K562 (cell line): ENCODE results near the gene NXF1. TPM values are rescaled to one million over a fixed set of nuclear protein-coding genes. Genes with fewer than 3 reads are reported as not detected.

Experiments
- ATAC-seq: fragments of 200-7000 bp; cut with Tn5 transposase; 3 replicates; pipeline ENCODE4 v1.9.1; 2020; ENCODE audit warnings: moderate library complexity
- BruUV-seq: library from RNA; stranded (reverse); fragments of 400-500 nt; replicated peaks from 2 replicates; lab custom pipeline; 2021; lab: Mats Ljungman, UMichigan
- CTCF ChIA-PET: fragments of 300-600 bp; formaldehyde crosslinking; extraction: SDS; loops from one replicate; lab custom pipeline; 2021; ENCODE audit warnings: low intra/inter-chr PET ratio; lab: Yijun Ruan, JAX
- POLR2A ChIA-PET: fragments of 300-600, 350-650 bp; sonication (Branson Sonifier 250); formaldehyde crosslinking; extraction: SDS; loops from one replicate; lab custom pipeline; 2021; ENCODE audit warnings: antibody characterized with exemption, inconsistent platforms; lab: Yijun Ruan, JAX
- DNase-seq, 4 experiments: peaks; one replicate each; pipeline versions ENCODE4 v3.0.0 to v3.0.0-alpha.2; 2011 to 2018; ENCODE audit warnings: low spot score in 3 of 4, mixed read lengths in 3 of 4; ENCODE audit errors: extremely low read depth in 1 of 4
- FAIRE-seq: peaks from 2 replicates; lab custom pipeline; 2011; peaks lifted over from hg19 to GRCh38; lab: Jason Lieb, UNC
- H2AFZ ChIP-seq: 2 replicates; pipeline ENCODE4 v1.6.0; 2011; ENCODE audit warnings: low read depth, low read length, control low read depth, inconsistent platforms
- H3K27ac ChIP-seq: fragments of 200-600 bp; 3 replicates; pipeline ENCODE4 v1.8.0; 2011; ENCODE audit warnings: low read depth, mild to moderate bottlenecking, control low read depth, inconsistent platforms, low read length, moderate library complexity, mixed read lengths; ENCODE audit errors: extremely low read depth
- H3K27me3 ChIP-seq, 2 experiments: fragments of 300-600 bp in 1 of 2; 2 replicates in 1 of 2; 3 replicates in 1 of 2; pipeline versions ENCODE4 v1.6.0 to v1.8.0; 2011; ENCODE audit warnings: inconsistent platforms in 2 of 2, low read length in 2 of 2, mild to moderate bottlenecking in 1 of 2, mixed read lengths in 1 of 2, moderate library complexity in 1 of 2; ENCODE audit not compliant: control insufficient read depth in 2 of 2, insufficient read depth in 2 of 2
- H3K36me3 ChIP-seq: fragments of 300-600 bp; 3 replicates; pipeline ENCODE4 v1.8.0; 2011; ENCODE audit warnings: mild to moderate bottlenecking, low read length, inconsistent platforms; ENCODE audit not compliant: control insufficient read depth, insufficient read depth
- H3K4me1 ChIP-seq, 2 experiments: fragments of 200-600 bp in 1 of 2; replicated peaks in 1 of 2; 2 replicates in 1 of 2; 3 replicates in 1 of 2; pipeline versions ENCODE4 v1.5.1 to v1.8.0; 2011; ENCODE audit warnings: inconsistent platforms in 2 of 2, low read length in 2 of 2, mild to moderate bottlenecking in 1 of 2, mixed read lengths in 1 of 2, moderate library complexity in 1 of 2; ENCODE audit not compliant: control insufficient read depth in 2 of 2, insufficient read depth in 2 of 2
- H3K4me2 ChIP-seq: 2 replicates; pipeline ENCODE4 v1.6.1; 2011; ENCODE audit warnings: low read length, control low read depth, inconsistent platforms, mixed read lengths; ENCODE audit not compliant: insufficient read depth
- H3K4me3 ChIP-seq: fragments of 200-600 bp; sonication (generic), shearing (Covaris generic); 2 replicates; pipeline ENCODE4 v1.5.1; 2016; ENCODE audit warnings: control low read depth, inconsistent platforms
- H3K79me2 ChIP-seq: fragments of 200-600 bp; 3 replicates; pipeline ENCODE4 v1.8.0; 2011; ENCODE audit warnings: low read length, inconsistent platforms; ENCODE audit not compliant: control insufficient read depth, insufficient read depth
- H3K9ac ChIP-seq, 2 experiments: 2 replicates each; pipeline versions ENCODE4 v1.6.0 to v1.6.1; 2011; ENCODE audit warnings: low read depth in 2 of 2, low read length in 2 of 2, control low read depth in 1 of 2, inconsistent platforms in 1 of 2, mild to moderate bottlenecking in 1 of 2, mixed read lengths in 1 of 2; ENCODE audit not compliant: insufficient read depth in 1 of 2
- H3K9me1 ChIP-seq: one replicate; pipeline ENCODE4 v1.6.0; 2011; ENCODE audit warnings: inconsistent platforms, mild to moderate bottlenecking, low read length, moderate library complexity; ENCODE audit not compliant: control insufficient read depth, insufficient read depth
- H3K9me3 ChIP-seq: replicated peaks from 2 replicates; pipeline ENCODE4 v1.5.1; 2011; ENCODE audit warnings: low read depth, low read length, inconsistent platforms; ENCODE audit not compliant: control insufficient read depth, insufficient read depth
- H4K20me1 ChIP-seq: replicated peaks from 2 replicates; pipeline ENCODE4 v1.6.1; 2011; ENCODE audit warnings: low read length, inconsistent platforms, mixed read lengths; ENCODE audit not compliant: control insufficient read depth, insufficient read depth
- CBX2 ChIP-seq: fragments of 200-600 bp; sonication (generic); IDR thresholded peaks from one replicate; pipeline ENCODE4 v1.6.1; 2012; ENCODE audit warnings: mild to moderate bottlenecking, low read length, inconsistent platforms; ENCODE audit not compliant: insufficient read depth, poor library complexity, severe bottlenecking
- ELF2 ChIP-seq: fragments of 250-450 bp; sonication (Bioruptor Pico); IDR thresholded peaks from 2 replicates; pipeline ENCODE4 v1.5.0; 2021; ENCODE audit warnings: mild to moderate bottlenecking
- FOXA3 ChIP-seq, 2 experiments: fragments of 450-650 bp in 1 of 2; sonication (generic) in 1 of 2; formaldehyde crosslinking; IDR thresholded peaks in 1 of 2; conservative IDR thresholded peaks in 1 of 2; 2 replicates each; pipeline versions ENCODE4 v1.4.0 to v1.8.0; 2020 to 2022; ENCODE audit warnings: mild to moderate bottlenecking in 2 of 2, missing genetic modification reagents in 1 of 2
- HLTF ChIP-seq: fragments of 450-650 bp; IDR thresholded peaks from 2 replicates; pipeline ENCODE4 v1.6.1; 2016
- KDM1A ChIP-seq, 2 experiments: fragments of 450-650 bp; IDR thresholded peaks; 2 replicates each; pipeline ENCODE4 v1.6.1; 2016; ENCODE audit warnings: mild to moderate bottlenecking in 2 of 2
- NR2C2 ChIP-seq, 2 experiments: fragments of 200-800 bp in 1 of 2; sonication (Bioruptor generic) in 1 of 2; sonication (generic) in 1 of 2; formaldehyde crosslinking in 1 of 2; IDR thresholded peaks; 2 replicates each; pipeline versions ENCODE4 v1.6.1 to v1.8.0; 2016 to 2022; ENCODE audit warnings: mild to moderate bottlenecking in 1 of 2, missing compliant biosample characterization in 1 of 2, missing genetic modification characterization in 1 of 2, missing genetic modification reagents in 1 of 2
- TCF15 ChIP-seq: fragments of 250-450 bp; sonication (Bioruptor Pico); IDR thresholded peaks from 2 replicates; pipeline ENCODE4 v1.8.0; 2022; ENCODE audit warnings: moderate library complexity, mild to moderate bottlenecking, inconsistent platforms
- TCF7 ChIP-seq: sonication (generic); IDR thresholded peaks from 2 replicates; pipeline ENCODE4 v1.6.1; 2016; ENCODE audit warnings: antibody characterized with exemption, borderline replicate concordance
- TEAD4 ChIP-seq, 2 experiments: sonication (generic) in 1 of 2; formaldehyde crosslinking in 1 of 2; IDR thresholded peaks; 2 replicates each; pipeline versions ENCODE4 v1.6.1 to v1.8.0; 2012 to 2022; ENCODE audit warnings: borderline replicate concordance in 1 of 2, inconsistent platforms in 1 of 2, low read length in 1 of 2, mild to moderate bottlenecking in 1 of 2, missing genetic modification reagents in 1 of 2
- THRAP3 ChIP-seq: fragments of 450-650 bp; IDR thresholded peaks from 2 replicates; pipeline ENCODE4 v1.6.1; 2016; ENCODE audit warnings: mild to moderate bottlenecking, inconsistent platforms, borderline replicate concordance
- YY1 ChIP-seq, 3 experiments: IDR thresholded peaks; 2 replicates each; pipeline ENCODE4 v1.6.1; 2011; ENCODE audit warnings: low read length in 2 of 3, mild to moderate bottlenecking in 2 of 3, moderate library complexity in 2 of 3, borderline replicate concordance in 1 of 3, control low read depth in 1 of 3, low read depth in 1 of 3; ENCODE audit not compliant: insufficient read depth in 3 of 3, insufficient replicate concordance in 2 of 3, control insufficient read depth in 1 of 3, insufficient read length in 1 of 3; ENCODE audit errors: extremely low read depth in 1 of 3
- ZBTB49 ChIP-seq: sonication (generic); formaldehyde crosslinking; IDR thresholded peaks from 2 replicates; pipeline ENCODE4 v1.8.0; 2022; ENCODE audit warnings: missing genetic modification reagents, mild to moderate bottlenecking, borderline replicate concordance
- ZNF12 ChIP-seq: sonication (generic); formaldehyde crosslinking; IDR thresholded peaks from 2 replicates; pipeline ENCODE4 v1.4.0; 2020; ENCODE audit warnings: mild to moderate bottlenecking, missing genetic modification reagents
- ZNF436 ChIP-seq: fragments of 250-450, 450-650 bp; sonication (Bioruptor Pico); formaldehyde crosslinking; IDR thresholded peaks from 2 replicates; pipeline ENCODE4 v1.7.0; 2020; ENCODE audit warnings: mild to moderate bottlenecking
- WGBS: fragments of 100-300 bp; shearing (Covaris generic); methylation state at CpG from one replicate; pipeline ENCODE4 v1.1.6; 2016; ENCODE audit warnings: low coverage, mixed read lengths; ENCODE audit not compliant: insufficient coverage; ENCODE audit errors: missing lambda C conversion rate; 5-methylcytosine and 5-hydroxymethylcytosine counted together
- in situ Hi-C: fragments of 300-500 bp; cut with MboI; formaldehyde crosslinking; loops from 4 replicates; pipeline ENCODE4 v1.15.0; 2018; ENCODE audit warnings: inconsistent platforms, mixed read lengths
- intact Hi-C: fragments of 100-400 bp; cut with micrococcal nuclease; formaldehyde crosslinking; loops from 2 replicates; pipeline ENCODE4 v1.14.2; 2022
- polyA plus RNA-seq, 8 experiments: library from polyadenylated mRNA; depleted of rRNA in 4 of 8; stranded (reverse) in 5 of 8; unstranded in 3 of 8; fragments of >200 nt; fragmentation: Nextera tagmentation in 2 of 8; fragmentation: Illumina TruSeq in 1 of 8; extraction: Ambion mirVana in 2 of 8; extraction: Trizol in 1 of 8; gene quantifications; 2 replicates each; pipeline versions ENCODE4 v1.2.1 to v1.2.3, GENCODE V29; 2011 to 2014; ENCODE audit warnings: inconsistent platforms in 1 of 8, missing spikeins in 1 of 8
- total RNA-seq, 7 experiments: library from RNA; depleted of rRNA in 6 of 7; stranded (reverse); fragments of >200 nt in 6 of 7; fragmentation: Illumina TruSeq in 2 of 7; extraction: Trizol in 2 of 7; gene quantifications; 2 replicates each; pipeline versions ENCODE4 v1.2.1 to v1.2.3, GENCODE V29; 2011 to 2021; ENCODE audit warnings: low replicate concordance in 1 of 7

Gene NXF1
- total and polyA plus RNA-seq, 9 of the 15 experiments (the other 6 are each of a cell fraction or from before 2014, with no cell fraction given): 18.1 to 98.3 (median 35.8) TPM

- H3K4me1 ChIP-seq: peaks cover 0 to 14% of the 10 kb centered on the region in 2 experiments; a peak in 2 of 5 replicates
- peak overlapping the region; percentile 38 for H3K4me2 ChIP-seq
- BruUV-seq: no TSS peak
- in situ Hi-C loops (loop anchor here (25.0 kb wide), 1 partner anchor 464 kb away; no protein-coding TSS in a partner anchor), intact Hi-C loops (no loop called here)
- no peaks in the 10 kb centered on the region for H3K27me3 ChIP-seq
- ChIA-PET POLR2A (interaction anchor here (0.7 to 10.0 kb wide), 19 partner anchors 6 to 97 kb away, joined by 3 to 403 read pairs (median 7); partner anchors contain the start of genes SLC3A2, STX5, TEX54 and WDR74), CTCF (no interaction called here)
- ATAC-seq (peak; percentile 51), FAIRE-seq (no peak), DNase-seq (peak in 1 of 4 experiments; percentile 70)
- H2AFZ ChIP-seq: no peak overlapping the region
- H3K27ac ChIP-seq: peak overlapping the region; percentile 19; the same call in 2 of the 3 replicates
- no peaks in the 10 kb centered on the region; the same call in 1 of the 2 replicates for H3K9me3 ChIP-seq
- H3K79me2 ChIP-seq: peaks cover 47% of the 10 kb centered on the region
- H3K36me3 ChIP-seq: peaks cover 42% of the 10 kb centered on the region
- WGBS: 10% methylated on average over 13 of the region's 15 CpGs
- no peaks in the 10 kb centered on the region for H3K9me1 ChIP-seq
- no peak overlapping the region; the same call in 1 of the 2 replicates for H3K4me3 ChIP-seq
- H4K20me1 ChIP-seq: peaks cover 44% of the 10 kb centered on the region
- peak overlapping the region; percentile 1 to 7; a peak in 2 of 4 replicates for H3K9ac ChIP-seq
- TF ChIP-seq ELF2 (CRISPR knock-in tag) (0 out of 2 replicates have a peak, but pooled peaks have one; percentile 20), FOXA3 (CRISPR knock-in tag; conservative IDR thresholded peaks at IDR 0.05 in 1 of 2, IDR thresholded peaks at IDR 0.05 in 1 of 2) (0 out of 4 replicates have a peak, but pooled peaks of 1 of the 2 experiments have one; percentile 3), ZNF12 (CRISPR knock-in tag) (no peak), THRAP3 (peak; percentile 84; the same call in 1 of the 2 replicates), TCF15 (CRISPR knock-in tag) (no peak), HLTF (no peak), ZBTB49 (no peak), TCF7 (peak; percentile 15; the same call in 1 of the 2 replicates), TEAD4 (IDR thresholded peaks at IDR 0.05; ENCODE audit: low read length) (peak; percentile 54), TEAD4 (CRISPR knock-in tag; IDR thresholded peaks at IDR 0.05; ENCODE audit: borderline replicate concordance) (no peak), YY1 (IDR thresholded peaks at IDR 0.05; ENCODE audit: borderline replicate concordance in 1 of 3, control insufficient read depth in 1 of 3, extremely low read depth in 1 of 3, insufficient read depth in 3 of 3, insufficient read length in 1 of 3, insufficient replicate concordance in 2 of 3, low read depth in 1 of 3, low read length in 2 of 3) (no peak), ZNF436 (CRISPR knock-in tag) (peak; percentile 4; the same call in 1 of the 2 replicates), CBX2 (no peak), KDM1A (IDR thresholded peaks at IDR 0.05) (no peak), NR2C2 (CRISPR knock-in tag; IDR thresholded peaks at IDR 0.05) (no peak), NR2C2 (tag; IDR thresholded peaks at IDR 0.05) (no peak)
Measured at GRCh38 chr11:62850911-62851806, 45.9 kb upstream of the NXF1 start.
